ENCODE results near the gene TCEANC2.

The TCEANC2 gene

GRCh38 chr1:54121482-54122134, 68.2 kb downstream of the TCEANC2 start:
- Histone ChIP-seq H2AK5ac (ENCODE audit: low read length, severe bottlenecking) (no peak overlapping the region), H2BK12ac (ENCODE audit: low read length in 2 of 2) (peak overlapping the region; percentile 30 to 74), H3K4me2 (ENCODE audit: low read length, poor library complexity, severe bottlenecking) (peak overlapping the region; percentile 60), H4K8ac (ENCODE audit: low read length) (peak overlapping the region; percentile 43), H3K4me3 (ENCODE audit: insufficient read depth in 1 of 2, low read depth in 1 of 2, low read length in 2 of 2) (peak overlapping the region in 1 of 2 experiments; percentile 70), H3K4me1 (ENCODE audit: control insufficient read depth, insufficient read depth, low read depth, low read length) (peaks cover 30% of the 10 kb centered on the region), H3K14ac (ENCODE audit: low read length in 2 of 2) (peak overlapping the region in 1 of 2 experiments; percentile 89), H2BK120ac (ENCODE audit: low read depth, low read length) (no peak overlapping the region), H3K36me3 (ENCODE audit: control insufficient read depth in 1 of 2, insufficient read depth in 2 of 2, low read depth in 1 of 2, low read length in 2 of 2) (peaks cover 0 to 3% of the 10 kb centered on the region in 2 experiments), H2BK5ac (ENCODE audit: low read depth, low read length, poor library complexity, severe bottlenecking) (no peak overlapping the region), H3K18ac (ENCODE audit: low read depth in 1 of 2, low read length in 2 of 2) (peak overlapping the region; percentile 10 to 76), H3K4ac (ENCODE audit: low read depth in 1 of 2, low read length in 2 of 2) (peak overlapping the region in 1 of 2 experiments; percentile 11), H4K91ac (ENCODE audit: low read length) (no peak overlapping the region), H3K27ac (ENCODE audit: low read length, poor library complexity, severe bottlenecking) (no peak overlapping the region), H2AFZ (ENCODE audit: low read depth, low read length) (peak overlapping the region; percentile 60), H3K79me1 (replicated peaks; ENCODE audit: low read length, poor library complexity, severe bottlenecking) (no peaks in the 10 kb centered on the region), H2BK15ac (ENCODE audit: low read depth, poor library complexity, severe bottlenecking) (peak overlapping the region; percentile 6), H3K27me3 (ENCODE audit: control insufficient read depth in 1 of 2, insufficient read depth in 1 of 2, low read length in 2 of 2) (peaks cover 5 to 10% of the 10 kb centered on the region in 2 experiments), H3K9ac (ENCODE audit: low read length) (peak overlapping the region; percentile 91), H3K23ac (ENCODE audit: low read length in 2 of 2) (peak overlapping the region in 1 of 2 experiments; percentile 79), H3K9me3 (ENCODE audit: control insufficient read depth, low read length) (no peaks in the 10 kb centered on the region)
- 6% methylated on average over 30 of the region's 36 CpGs for WGBS
- peak; percentile 78 for DNase-seq

GRCh38 chr1:54122135-54122751, 68.8 kb downstream of the TCEANC2 start:
- Histone ChIP-seq H2BK5ac (ENCODE audit: low read depth, low read length, poor library complexity, severe bottlenecking) (no peak overlapping the region), H3K18ac (ENCODE audit: low read depth in 1 of 2, low read length in 2 of 2) (peak overlapping the region; percentile 10 to 76), H3K9me3 (ENCODE audit: control insufficient read depth, low read length) (no peaks in the 10 kb centered on the region), H2AK5ac (ENCODE audit: low read length, severe bottlenecking) (peak overlapping the region; percentile 23), H2BK15ac (ENCODE audit: low read depth, poor library complexity, severe bottlenecking) (peak overlapping the region; percentile 6), H3K4me2 (ENCODE audit: low read length, poor library complexity, severe bottlenecking) (peak overlapping the region; percentile 60), H2AFZ (ENCODE audit: low read depth, low read length) (peak overlapping the region; percentile 60), H3K27ac (ENCODE audit: low read length, poor library complexity, severe bottlenecking) (no peak overlapping the region), H4K91ac (ENCODE audit: low read length) (no peak overlapping the region), H3K23ac (ENCODE audit: low read length in 2 of 2) (peak overlapping the region in 1 of 2 experiments; percentile 79), H3K4me1 (ENCODE audit: control insufficient read depth, insufficient read depth, low read depth, low read length) (peaks cover 30% of the 10 kb centered on the region), H3K4me3 (ENCODE audit: insufficient read depth in 1 of 2, low read depth in 1 of 2, low read length in 2 of 2) (no peak overlapping the region), H3K27me3 (ENCODE audit: control insufficient read depth in 1 of 2, insufficient read depth in 1 of 2, low read length in 2 of 2) (peaks cover 9 to 10% of the 10 kb centered on the region in 2 experiments), H4K8ac (ENCODE audit: low read length) (no peak overlapping the region), H3K9ac (ENCODE audit: low read length) (peak overlapping the region; percentile 91), H3K36me3 (ENCODE audit: control insufficient read depth in 1 of 2, insufficient read depth in 2 of 2, low read depth in 1 of 2, low read length in 2 of 2) (peaks cover 0 to 3% of the 10 kb centered on the region in 2 experiments), H3K4ac (ENCODE audit: low read depth in 1 of 2, low read length in 2 of 2) (peak overlapping the region in 1 of 2 experiments; percentile 11), H2BK120ac (ENCODE audit: low read depth, low read length) (no peak overlapping the region), H3K79me1 (replicated peaks; ENCODE audit: low read length, poor library complexity, severe bottlenecking) (no peaks in the 10 kb centered on the region), H2BK12ac (ENCODE audit: low read length in 2 of 2) (peak overlapping the region; percentile 30 to 74), H3K14ac (ENCODE audit: low read length in 2 of 2) (peak overlapping the region in 1 of 2 experiments; percentile 89)
- WGBS: 32% methylated on average over 13 of the region's 14 CpGs
- no peak for DNase-seq

GRCh38 chr1:54122992-54123391, 69.6 kb downstream of the TCEANC2 start:
- H2AK5ac ChIP-seq (ENCODE audit: low read length, severe bottlenecking): no peak overlapping the region
- peaks cover 0 to 3% of the 10 kb centered on the region in 2 experiments for H3K36me3 ChIP-seq (ENCODE audit: control insufficient read depth in 1 of 2, insufficient read depth in 2 of 2, low read depth in 1 of 2, low read length in 2 of 2)
- no peak overlapping the region for H4K8ac ChIP-seq (ENCODE audit: low read length)
- H3K23ac ChIP-seq (ENCODE audit: low read length in 2 of 2): no peak overlapping the region
- H2BK15ac ChIP-seq (ENCODE audit: low read depth, poor library complexity, severe bottlenecking): no peak overlapping the region
- WGBS: 86% methylated on average over 7 of the region's 8 CpGs
- H3K14ac ChIP-seq (ENCODE audit: low read length in 2 of 2): no peak overlapping the region
- no peak for DNase-seq
- H3K27ac ChIP-seq (ENCODE audit: low read length, poor library complexity, severe bottlenecking): no peak overlapping the region
- no peaks in the 10 kb centered on the region for H3K79me1 ChIP-seq (replicated peaks; ENCODE audit: low read length, poor library complexity, severe bottlenecking)
- H3K4me2 ChIP-seq (ENCODE audit: low read length, poor library complexity, severe bottlenecking): no peak overlapping the region
- H3K27me3 ChIP-seq (ENCODE audit: control insufficient read depth in 1 of 2, insufficient read depth in 1 of 2, low read length in 2 of 2): peaks cover 10 to 15% of the 10 kb centered on the region in 2 experiments
- no peak overlapping the region for H2AFZ ChIP-seq (ENCODE audit: low read depth, low read length)
- H3K9me3 ChIP-seq (ENCODE audit: control insufficient read depth, low read length): no peaks in the 10 kb centered on the region
- no peak overlapping the region for H3K4ac ChIP-seq (ENCODE audit: low read depth in 1 of 2, low read length in 2 of 2)
- no peak overlapping the region for H2BK5ac ChIP-seq (ENCODE audit: low read depth, low read length, poor library complexity, severe bottlenecking)
- H3K9ac ChIP-seq (ENCODE audit: low read length): no peak overlapping the region
- no peak overlapping the region for H2BK120ac ChIP-seq (ENCODE audit: low read depth, low read length)
- H3K4me1 ChIP-seq (ENCODE audit: control insufficient read depth, insufficient read depth, low read depth, low read length): peaks cover 27% of the 10 kb centered on the region
- no peak overlapping the region for H3K4me3 ChIP-seq (ENCODE audit: insufficient read depth in 1 of 2, low read depth in 1 of 2, low read length in 2 of 2)
- no peak overlapping the region for H4K91ac ChIP-seq (ENCODE audit: low read length)
- H3K18ac ChIP-seq (ENCODE audit: low read depth in 1 of 2, low read length in 2 of 2): no peak overlapping the region
- no peak overlapping the region for H2BK12ac ChIP-seq (ENCODE audit: low read length in 2 of 2)

GRCh38 chr1:54124472-54124871, 71.1 kb downstream of the TCEANC2 start:
- no peak overlapping the region for H2AK5ac ChIP-seq (ENCODE audit: low read length, severe bottlenecking)
- H3K9me3 ChIP-seq (ENCODE audit: control insufficient read depth, low read length): no peaks in the 10 kb centered on the region
- peaks cover 12 to 26% of the 10 kb centered on the region in 2 experiments for H3K27me3 ChIP-seq (ENCODE audit: control insufficient read depth in 1 of 2, insufficient read depth in 1 of 2, low read length in 2 of 2)
- no peak overlapping the region for H4K91ac ChIP-seq (ENCODE audit: low read length)
- H2BK120ac ChIP-seq (ENCODE audit: low read depth, low read length): no peak overlapping the region
- no peak for DNase-seq
- no peak overlapping the region for H2BK5ac ChIP-seq (ENCODE audit: low read depth, low read length, poor library complexity, severe bottlenecking)
- H3K36me3 ChIP-seq (ENCODE audit: control insufficient read depth in 1 of 2, insufficient read depth in 2 of 2, low read depth in 1 of 2, low read length in 2 of 2): peaks cover 0 to 3% of the 10 kb centered on the region in 2 experiments
- no peaks in the 10 kb centered on the region for H3K79me1 ChIP-seq (replicated peaks; ENCODE audit: low read length, poor library complexity, severe bottlenecking)
- H3K18ac ChIP-seq (ENCODE audit: low read depth in 1 of 2, low read length in 2 of 2): no peak overlapping the region
- H3K4ac ChIP-seq (ENCODE audit: low read depth in 1 of 2, low read length in 2 of 2): no peak overlapping the region
- H3K14ac ChIP-seq (ENCODE audit: low read length in 2 of 2): no peak overlapping the region
- H2AFZ ChIP-seq (ENCODE audit: low read depth, low read length): no peak overlapping the region
- H3K4me1 ChIP-seq (ENCODE audit: control insufficient read depth, insufficient read depth, low read depth, low read length): peaks cover 19% of the 10 kb centered on the region
- no peak overlapping the region for H3K4me3 ChIP-seq (ENCODE audit: insufficient read depth in 1 of 2, low read depth in 1 of 2, low read length in 2 of 2)
- 68% methylated on average over 9 of the region's 9 CpGs for WGBS
- H3K27ac ChIP-seq (ENCODE audit: low read length, poor library complexity, severe bottlenecking): no peak overlapping the region
- no peak overlapping the region for H4K8ac ChIP-seq (ENCODE audit: low read length)
- no peak overlapping the region for H2BK12ac ChIP-seq (ENCODE audit: low read length in 2 of 2)
- no peak overlapping the region for H2BK15ac ChIP-seq (ENCODE audit: low read depth, poor library complexity, severe bottlenecking)
- H3K23ac ChIP-seq (ENCODE audit: low read length in 2 of 2): no peak overlapping the region
- no peak overlapping the region for H3K4me2 ChIP-seq (ENCODE audit: low read length, poor library complexity, severe bottlenecking)
- H3K9ac ChIP-seq (ENCODE audit: low read length): no peak overlapping the region
